ENCODE results near the gene RNF182.
A peak's percentile ranks its signal among the peaks of the same experiment; 100 is the strongest.
"Not testable (repeated sequence)": the region's sequence is repeated elsewhere in the genome, so short reads cannot be mapped to it uniquely, and the experiment has no call there.

Gene RNF182

GRCh38 chr6:13924949-13925881, at the start of gene RNF182:
Gene RNF182, plus strand, starts transcription at chr6:13924952. Its CDS starts 52,168 bp downstream, at chr6:13977120.
- DNase-seq (ENCODE audit: low spot score), result peak; percentile 22

- DNase-seq (ENCODE audit: low spot score), result no peak
These were observed 47.7 kb upstream of the RNF182 start for GRCh38 chr6:13877051-13877450.

- DNase-seq (ENCODE audit: low spot score), result not testable (repeated sequence)
These were observed 44.6 kb upstream of the RNF182 start for GRCh38 chr6:13880061-13880663.

GRCh38 chr6:13881621-13882165, 43.1 kb upstream of the RNF182 start:
- no peak for DNase-seq (ENCODE audit: low spot score)

- no peak for DNase-seq (ENCODE audit: low spot score)
These were observed 40.8 kb upstream of the RNF182 start for GRCh38 chr6:13883966-13884365.

- DNase-seq (ENCODE audit: low spot score), result no peak
These were observed 40.4 kb upstream of the RNF182 start for GRCh38 chr6:13884397-13884796.

GRCh38 chr6:13885601-13886000, 39.2 kb upstream of the RNF182 start:
- no peak for DNase-seq (ENCODE audit: low spot score)

- no peak for DNase-seq (ENCODE audit: low spot score)
These were observed 37.8 kb upstream of the RNF182 start for GRCh38 chr6:13886949-13887348.

- DNase-seq (ENCODE audit: low spot score), result no peak
These were observed 32.6 kb upstream of the RNF182 start for GRCh38 chr6:13892017-13892645.

- DNase-seq (ENCODE audit: low spot score), result no peak
These were observed 21.8 kb upstream of the RNF182 start for GRCh38 chr6:13902922-13903321.

- DNase-seq (ENCODE audit: low spot score), result no peak
These were observed 21.4 kb upstream of the RNF182 start for GRCh38 chr6:13903364-13903763.

- DNase-seq (ENCODE audit: low spot score), result no peak
These were observed 17.8 kb upstream of the RNF182 start for GRCh38 chr6:13907001-13907350.

GRCh38 chr6:13907614-13908215, 17.0 kb upstream of the RNF182 start:
- DNase-seq (ENCODE audit: low spot score), result no peak

- peak; percentile 60 for DNase-seq (ENCODE audit: low spot score)
These were observed 15.8 kb upstream of the RNF182 start for GRCh38 chr6:13908955-13909381.

GRCh38 chr6:13910443-13910842, 14.3 kb upstream of the RNF182 start:
- no peak for DNase-seq (ENCODE audit: low spot score)

- no peak for DNase-seq (ENCODE audit: low spot score)
These were observed 13.4 kb upstream of the RNF182 start for GRCh38 chr6:13911337-13911736.

- DNase-seq (ENCODE audit: low spot score), result no peak
These were observed 11.3 kb upstream of the RNF182 start for GRCh38 chr6:13913226-13914001.

GRCh38 chr6:13914351-13914750, 10.4 kb upstream of the RNF182 start:
- DNase-seq (ENCODE audit: low spot score), result no peak

GRCh38 chr6:13915561-13916229, 9.1 kb upstream of the RNF182 start:
- no peak for DNase-seq (ENCODE audit: low spot score)

GRCh38 chr6:13916230-13916944, 8.4 kb upstream of the RNF182 start:
- DNase-seq (ENCODE audit: low spot score), result no peak

Data from CD4-positive, alpha-beta T cell treated with Interleukin-15 for 4 hours (primary cell).